OCI-LY3 (cell line): Measurements from ENCODE around the gene VAMP8.

ENCODE experiments used
- CTCF ChIP-seq: fragments of 200-600, 300-600 bp; sonication (generic); IDR thresholded peaks from 2 replicates; pipeline ENCODE4 v1.5.1; 2014; ENCODE audit warnings: antibody characterized with exemption, low read length, low read depth
- EZH2phosphoT487 ChIP-seq: fragments of 200-600 bp; shearing (Covaris generic); IDR thresholded peaks from 2 replicates; pipeline ENCODE4 v1.6.1; 2018; ENCODE audit warnings: antibody characterized with exemption, mixed run types, low read depth

- TF ChIP-seq CTCF (no peak), EZH2phosphoT487 (no peak)
Measured at GRCh38 chr2:85605406-85606115, 28.2 kb downstream of the VAMP8 start.
